ENCODE results near the gene PDRG1.
"Not testable (repeated sequence)": the region's sequence is repeated elsewhere in the genome, so short reads cannot be mapped to it uniquely, and the experiment has no call there.

PDRG1 gene

GRCh38 chr20:31966991-31967655, 15.3 kb upstream of the PDRG1 start:
- DNase-seq, result no peak

DNA sequence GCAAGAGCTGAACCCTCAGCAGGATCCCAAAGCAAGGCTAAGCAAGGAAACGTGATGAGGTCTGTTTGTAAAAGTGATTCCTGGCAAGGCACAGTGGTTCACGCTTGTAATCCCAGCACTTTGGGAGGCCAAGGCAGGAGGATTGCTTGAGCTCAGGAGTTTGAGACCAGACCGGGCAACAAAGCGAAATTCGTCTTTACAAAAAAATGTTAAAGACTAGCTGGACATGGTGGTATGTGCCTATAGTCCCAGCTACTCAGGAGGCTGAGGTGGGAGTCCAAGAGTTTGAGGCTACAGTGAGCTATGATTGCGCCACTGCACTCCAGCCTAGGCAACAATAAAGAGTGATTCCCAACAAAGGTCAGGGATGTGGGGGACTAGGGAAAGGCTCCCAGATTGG, 12.0 kb upstream of the PDRG1 start:
- no peak for DNase-seq

- DNase-seq, result no peak
Measured at GRCh38 chr20:31962761-31963160, 10.9 kb upstream of the PDRG1 start.

DNA sequence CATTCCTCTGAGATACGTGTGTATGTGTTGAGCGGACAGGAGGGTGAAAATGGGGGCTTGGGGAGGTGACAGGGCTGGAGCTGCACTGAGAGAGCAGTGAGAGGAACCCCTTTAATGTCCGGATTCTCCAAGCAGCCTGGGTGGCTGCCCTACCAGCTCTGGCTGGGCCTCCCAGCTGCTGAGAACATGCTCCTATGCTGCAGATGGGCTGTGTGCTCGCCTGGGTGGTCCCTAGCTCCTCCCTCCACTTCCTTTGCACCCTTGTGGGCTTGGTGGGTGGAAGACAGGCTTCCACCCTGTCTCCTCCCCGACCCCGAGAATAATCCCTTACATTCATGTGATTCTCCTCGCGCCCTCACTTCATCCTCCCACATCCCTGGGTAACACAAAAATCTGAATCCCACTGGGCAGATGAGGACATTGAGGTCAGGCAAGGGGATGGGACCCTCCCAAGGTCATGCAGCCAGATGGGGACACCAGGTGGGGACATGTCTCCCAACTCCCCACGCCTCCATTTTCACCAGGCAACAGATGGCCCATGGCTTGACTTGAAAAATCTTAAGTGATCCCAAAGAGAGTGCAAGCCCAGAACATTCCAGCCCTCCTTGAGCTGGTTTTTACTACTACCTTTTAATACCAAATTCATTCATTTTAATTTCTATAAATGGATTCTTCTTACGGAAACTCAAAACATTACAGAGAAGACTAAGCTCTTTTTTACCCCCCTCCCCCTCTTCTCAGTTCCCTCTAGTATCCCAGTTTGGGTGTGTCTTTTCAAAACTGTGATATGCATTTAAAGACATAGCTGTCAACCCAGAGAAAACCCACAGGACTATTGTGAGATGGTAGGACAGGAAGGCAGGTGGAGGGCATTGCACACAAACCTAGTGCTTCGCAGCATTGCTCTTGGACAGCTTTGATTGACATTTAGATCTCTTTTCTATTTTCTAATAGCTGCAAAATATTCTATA, 5.0 kb upstream of the PDRG1 start:
- DNase-seq, result no peak

DNA sequence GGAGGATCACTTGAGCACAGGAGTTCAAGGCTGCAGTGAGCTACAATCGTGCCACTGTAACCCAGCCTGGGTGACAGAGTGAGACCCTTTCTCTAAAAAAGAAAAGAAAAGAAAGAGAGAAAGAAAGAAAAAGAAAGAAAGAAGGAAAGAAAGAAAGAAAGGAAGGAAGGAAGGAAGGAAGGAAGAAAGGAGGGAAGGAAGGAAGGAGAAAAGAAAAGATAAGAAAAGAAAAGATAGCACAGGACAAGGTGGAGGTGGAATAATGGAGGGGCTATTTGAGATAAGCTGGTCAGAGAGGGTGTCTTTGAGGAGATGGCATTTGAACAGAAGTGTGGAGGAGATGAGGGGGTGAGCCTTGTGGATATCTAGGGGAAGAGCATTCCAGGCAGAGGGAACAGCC, 2.7 kb upstream of the PDRG1 start:
- no peak for DNase-seq

DNA sequence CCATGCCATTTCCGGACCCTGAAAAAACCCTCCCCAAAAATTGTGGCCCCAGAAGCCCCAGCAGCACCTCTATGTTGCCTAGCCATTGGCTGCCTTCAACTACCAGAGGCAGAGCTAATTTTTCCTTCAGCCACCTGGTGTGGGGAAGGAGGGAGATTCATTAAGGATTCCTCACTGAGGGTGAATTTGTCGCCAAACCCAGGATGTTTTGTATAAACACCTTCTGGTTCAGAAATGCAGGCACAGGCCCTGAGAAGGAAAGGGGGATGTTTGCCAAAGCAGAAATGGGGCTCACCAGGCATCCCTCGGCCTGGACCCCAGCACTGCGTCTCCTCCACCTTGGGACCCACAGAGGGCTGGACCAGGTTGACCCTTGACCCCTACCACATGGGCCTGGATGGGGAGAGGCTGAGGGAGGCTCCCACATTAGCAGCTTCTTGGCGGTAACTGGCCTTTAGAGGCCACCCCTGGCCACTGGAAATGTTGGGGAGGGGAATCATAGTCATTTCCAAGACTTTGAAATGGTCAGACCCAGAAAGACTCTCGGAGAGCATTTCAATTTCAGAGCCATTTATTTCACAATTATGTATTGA, 1.8 kb upstream of the PDRG1 start:
- DNase-seq, result no peak

DNA sequence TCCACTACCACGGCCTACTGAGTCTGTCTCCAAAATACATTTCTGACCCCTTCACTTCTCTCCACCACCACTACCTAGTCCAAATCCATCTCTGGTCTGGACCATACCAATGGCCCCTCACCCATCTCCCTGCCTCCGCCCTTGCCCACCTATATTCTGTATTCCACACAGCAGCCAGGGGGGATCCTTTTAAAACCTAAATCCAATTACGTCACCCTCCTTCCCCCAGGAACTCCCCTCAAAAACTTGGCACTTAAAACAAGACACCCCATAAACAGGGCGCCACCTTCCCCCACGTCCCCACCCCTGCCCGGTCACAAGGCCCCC, 680 bp downstream of the PDRG1 start:
- DNase-seq, result no peak

DNA sequence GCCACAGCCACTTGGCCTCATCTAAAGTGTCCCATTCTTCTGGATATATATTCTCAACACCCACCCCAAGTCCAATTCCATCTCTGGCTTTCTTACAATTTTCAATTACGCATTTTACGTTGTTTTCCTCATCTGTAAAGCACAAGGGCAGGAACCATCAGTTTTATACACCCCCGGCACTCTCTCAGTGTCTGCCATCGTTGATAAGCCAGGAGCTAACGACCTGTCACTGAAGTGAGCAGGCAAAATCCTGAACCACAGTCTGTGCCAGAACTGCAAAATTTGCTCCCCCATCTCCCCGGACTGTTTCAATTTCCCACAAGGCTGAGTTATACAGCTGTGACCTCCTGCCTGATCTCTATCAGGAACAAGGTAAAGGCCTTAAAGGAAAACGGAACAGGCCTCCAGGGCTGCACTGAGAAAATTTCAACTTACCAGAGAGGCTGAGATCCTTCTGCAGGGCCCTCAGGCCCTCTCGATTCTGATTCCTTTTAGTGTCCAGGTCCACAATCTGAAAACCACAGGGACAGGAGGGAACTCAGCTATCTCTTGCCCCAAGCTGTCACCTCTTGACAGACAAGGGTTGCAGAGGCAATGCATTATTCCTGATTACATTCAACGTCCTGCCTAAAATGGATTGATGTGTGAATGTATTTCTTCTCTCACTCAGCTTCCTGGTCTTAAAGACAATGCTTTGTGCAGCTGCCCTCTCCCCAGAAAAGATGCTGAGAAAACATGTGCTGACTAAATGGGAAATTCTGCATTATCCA, 1.8 kb downstream of the PDRG1 start:
- DNase-seq, result no peak

GRCh38 chr20:31948008-31948407, 3.8 kb downstream of the PDRG1 start:
- DNase-seq, result no peak

DNA sequence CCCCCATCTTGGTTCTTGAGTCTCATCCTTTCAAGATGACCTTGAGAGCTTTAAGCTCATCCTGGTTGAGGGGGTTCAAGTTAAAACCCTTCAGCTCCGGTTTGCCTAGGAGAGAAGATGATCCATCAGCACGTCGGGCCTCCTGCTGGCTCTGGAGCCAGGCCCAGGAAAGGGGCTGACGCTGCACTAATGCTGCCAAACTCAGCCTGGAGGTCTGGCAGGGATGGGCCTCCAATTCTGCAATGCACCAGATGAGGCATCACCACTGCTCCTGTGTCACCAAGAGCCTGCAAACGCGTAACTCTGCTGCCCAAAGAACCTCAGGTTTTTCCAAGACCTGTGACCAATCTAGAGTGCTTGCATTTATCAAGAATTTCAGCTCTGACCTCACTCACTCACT, 6.1 kb downstream of the PDRG1 start:
- DNase-seq, result no peak

- no peak for DNase-seq
Measured at GRCh38 chr20:31945319-31945718, 6.5 kb downstream of the PDRG1 start.

DNA sequence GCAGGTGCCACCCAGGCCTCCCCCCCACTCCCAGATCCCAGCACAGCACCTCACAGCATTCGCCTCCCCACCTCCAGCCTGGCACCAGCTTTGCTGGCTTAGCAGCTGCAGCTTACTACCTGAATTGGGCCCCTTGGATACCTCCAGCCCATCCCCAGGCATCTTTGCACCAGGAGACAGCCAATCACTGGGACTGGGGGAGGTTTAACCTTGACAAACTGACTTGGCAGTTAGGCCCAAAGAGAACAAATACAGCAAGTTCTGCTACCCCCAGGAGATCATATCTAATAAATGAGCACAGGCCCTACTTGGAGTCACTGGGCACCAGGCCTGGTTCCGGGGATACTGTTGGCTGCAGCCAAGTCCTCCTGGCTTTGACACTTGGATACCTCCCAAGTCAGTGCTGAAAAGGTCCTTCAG, 8.8 kb downstream of the PDRG1 start:
- DNase-seq, result no peak

- DNase-seq, result no peak
Measured at GRCh38 chr20:31939661-31940060, 12.2 kb downstream of the PDRG1 start.

DNA sequence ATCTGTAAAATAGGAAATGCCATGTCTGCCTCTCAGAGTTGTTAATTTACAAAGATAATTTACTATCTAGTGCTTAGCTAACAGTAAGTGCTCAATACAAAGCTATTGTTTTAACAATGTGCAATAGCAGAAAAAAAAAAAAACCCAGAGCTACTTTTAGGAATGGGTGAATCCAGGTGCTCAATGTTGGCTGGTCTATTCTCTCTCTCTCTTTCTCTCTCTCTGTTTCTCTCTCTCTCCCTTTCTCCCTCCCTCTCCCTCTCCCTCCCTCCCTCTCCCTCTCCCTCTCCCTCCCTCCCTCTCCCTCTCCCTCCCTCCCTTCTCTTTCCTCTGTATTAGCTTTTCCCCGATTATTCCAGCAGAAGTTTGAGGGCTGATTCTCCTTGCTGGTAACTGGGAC, 14.0 kb downstream of the PDRG1 start:
- DNase-seq, result no peak

DNA sequence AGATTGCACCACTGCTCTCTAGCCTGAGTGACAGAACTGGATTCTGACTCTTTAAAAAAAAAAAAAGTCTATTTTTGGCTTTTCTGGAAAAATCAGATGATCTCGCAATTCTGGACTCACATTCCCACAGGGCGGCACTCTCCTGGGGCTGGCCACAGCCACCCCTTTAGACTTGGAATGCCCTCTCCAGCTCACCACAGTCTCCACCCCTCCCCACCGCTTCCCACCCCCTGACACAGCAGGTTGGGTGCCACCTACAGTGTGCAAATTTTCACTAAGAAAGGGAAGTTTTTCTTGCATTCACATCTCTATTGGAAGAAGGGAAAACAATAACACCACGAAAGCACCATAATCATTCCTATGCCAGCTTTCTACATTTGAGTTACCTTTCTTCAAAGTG, 15.4 kb downstream of the PDRG1 start:
- DNase-seq, result no peak

GRCh38 chr20:31934968-31935764, 16.7 kb downstream of the PDRG1 start:
- DNase-seq, result no peak

DNA sequence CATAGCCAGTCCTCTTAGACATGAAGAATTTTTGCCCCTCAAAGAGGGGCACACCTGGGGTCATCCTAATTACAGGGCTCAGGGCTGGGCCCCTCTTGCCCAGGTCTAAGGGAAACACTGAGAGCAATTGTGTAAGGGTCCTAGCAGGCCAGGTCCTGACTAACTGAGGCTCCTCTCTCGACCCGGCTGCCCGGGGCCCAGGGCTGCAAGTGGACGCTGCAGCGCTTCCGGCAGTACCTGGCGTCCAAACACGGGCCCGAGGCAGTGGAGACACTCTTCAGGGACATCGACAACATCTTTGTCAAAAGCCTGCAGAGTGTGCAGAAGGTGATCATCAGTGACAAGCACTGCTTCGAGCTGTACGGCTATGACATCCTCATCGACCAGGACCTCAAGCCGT, 17.4 kb downstream of the PDRG1 start:
- DNase-seq, result no peak

DNA sequence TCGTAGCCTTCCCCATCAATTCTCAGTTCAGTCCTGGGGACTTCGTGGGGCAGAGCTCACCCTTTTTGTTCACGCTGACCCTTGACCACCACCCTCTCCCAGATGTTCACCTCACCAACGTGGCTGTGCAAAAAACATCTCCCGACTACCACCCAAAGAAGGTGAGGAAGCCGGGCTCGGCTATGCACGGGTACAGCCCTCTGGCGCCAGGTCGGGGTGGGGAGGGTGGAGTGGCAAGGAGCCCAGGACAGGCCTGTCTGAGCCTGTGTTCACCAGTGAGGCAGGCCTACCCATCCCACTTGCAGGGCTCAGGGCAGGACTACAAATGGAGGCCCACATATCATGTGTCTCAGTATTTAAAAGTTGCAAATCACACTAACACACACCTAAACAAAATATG, 18.1 kb downstream of the PDRG1 start:
- DNase-seq, result no peak

GRCh38 chr20:31930779-31931178, 21.1 kb downstream of the PDRG1 start:
- no peak for DNase-seq

- not testable (repeated sequence) for DNase-seq
Measured at GRCh38 chr20:31929631-31930030, 22.2 kb downstream of the PDRG1 start.

GRCh38 chr20:31927627-31928159, 24.2 kb downstream of the PDRG1 start:
- no peak for DNase-seq

DNA sequence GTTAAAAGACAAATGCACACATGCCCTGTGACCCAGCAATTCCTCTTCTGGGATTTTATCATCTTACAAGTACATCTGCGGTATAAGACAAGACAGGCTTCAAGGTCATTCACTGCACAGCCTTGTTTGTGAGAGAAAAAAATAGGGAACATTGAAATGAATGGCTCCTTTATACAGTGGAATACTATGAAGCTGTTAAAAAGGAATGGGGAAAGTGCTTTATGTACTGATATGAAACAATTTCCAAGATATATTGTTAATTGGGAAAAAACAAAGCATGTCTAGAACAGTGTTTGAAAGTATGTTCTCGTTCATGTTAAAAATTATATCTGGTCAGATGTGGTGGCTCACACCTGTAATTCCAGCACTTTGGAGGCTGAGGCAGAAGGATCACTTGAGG, 25.4 kb downstream of the PDRG1 start:
- DNase-seq, result no peak
